SK-N-SH (cell line): Measurements from ENCODE around the gene UBE2E2. TPM values are rescaled to one million over a fixed set of nuclear protein-coding genes. Genes with fewer than 3 reads are reported as not detected.

ENCODE experiments used
- CTCF ChIA-PET: fragments of 300-600, 350-600 bp; formaldehyde crosslinking; extraction: SDS; loops from one replicate; lab custom pipeline; 2021; lab: Yijun Ruan, JAX
- POLR2A ChIA-PET: fragments of 350-600 bp; sonication (Branson Sonifier 250); formaldehyde crosslinking; extraction: SDS; loops from one replicate; lab custom pipeline; 2020; ENCODE audit warnings: antibody characterized with exemption, inconsistent platforms; lab: Yijun Ruan, JAX
- DNase-seq: peaks from one replicate; pipeline ENCODE4 v3.0.0; 2012
- H2AFZ ChIP-seq: fragments of 200-600 bp; sonication (generic); 2 replicates; pipeline ENCODE4 v1.8.1; 2016; ENCODE audit warnings: antibody characterized with exemption, mild to moderate bottlenecking, low read depth
- H3F3A ChIP-seq: fragments of 200-600 bp; sonication (generic); replicated peaks from 2 replicates; pipeline ENCODE3; 2016; ENCODE audit warnings: antibody characterized with exemption, mild to moderate bottlenecking; ENCODE audit not compliant: insufficient read depth
- H3K27ac ChIP-seq, 2 experiments: fragments of 200-500 bp in 1 of 2; fragments of 200-600 bp in 1 of 2; sonication (Bioruptor generic) in 1 of 2; sonication (generic), shearing (Covaris generic) in 1 of 2; 2 replicates each; pipeline versions ENCODE4 v1.5.1 to v1.6.1; 2014 to 2016; ENCODE audit warnings: low read depth in 2 of 2, inconsistent platforms in 1 of 2, low read length in 1 of 2, mild to moderate bottlenecking in 1 of 2, mixed read lengths in 1 of 2
- H3K27me3 ChIP-seq: fragments of 200-600 bp; sonication (generic), shearing (Covaris generic); 2 replicates; pipeline ENCODE4 v1.6.1; 2016; ENCODE audit warnings: mixed run types; ENCODE audit not compliant: insufficient read depth
- H3K36me3 ChIP-seq, 2 experiments: fragments of 200-500 bp in 1 of 2; fragments of 200-600 bp in 1 of 2; sonication (Bioruptor generic) in 1 of 2; sonication (generic) in 1 of 2; replicated peaks in 1 of 2; 2 replicates each; pipeline versions ENCODE3 to v1.5.1; 2014 to 2016; ENCODE audit warnings: low read length in 1 of 2, mild to moderate bottlenecking in 1 of 2; ENCODE audit not compliant: insufficient read depth in 2 of 2, control insufficient read depth in 1 of 2
- H3K4me1 ChIP-seq, 2 experiments: fragments of 200-500 bp in 1 of 2; fragments of 200-600 bp in 1 of 2; sonication (Bioruptor generic) in 1 of 2; sonication (generic), shearing (Covaris generic) in 1 of 2; 2 replicates each; pipeline versions ENCODE4 v1.5.1 to v1.6.1; 2014 to 2016; ENCODE audit warnings: low read depth in 1 of 2, low read length in 1 of 2, mixed run types in 1 of 2; ENCODE audit not compliant: insufficient read depth in 2 of 2, control insufficient read depth in 1 of 2
- H3K4me2 ChIP-seq: fragments of 200-600 bp; sonication (generic), shearing (Covaris generic); 2 replicates; pipeline ENCODE4 v1.6.1; 2017; ENCODE audit warnings: mixed run types
- H3K4me3 ChIP-seq, 2 experiments: fragments of 200-500 bp in 1 of 2; fragments of 200-600 bp in 1 of 2; sonication (Bioruptor generic) in 1 of 2; sonication (generic), shearing (Covaris generic) in 1 of 2; 2 replicates each; pipeline versions ENCODE4 v1.5.1 to v1.8.1; 2014 to 2016; ENCODE audit warnings: low read depth in 2 of 2, inconsistent platforms in 1 of 2, low read length in 1 of 2, mild to moderate bottlenecking in 1 of 2, mixed read lengths in 1 of 2, moderate library complexity in 1 of 2
- H3K79me2 ChIP-seq: fragments of 200-600 bp; sonication (generic); 2 replicates; pipeline ENCODE4 v1.8.1; 2017; ENCODE audit warnings: mild to moderate bottlenecking; ENCODE audit not compliant: insufficient read depth
- H3K9ac ChIP-seq: fragments of 200-600 bp; sonication (generic); 2 replicates; pipeline ENCODE4 v1.6.1; 2017; ENCODE audit warnings: mixed run types
- H3K9me2 ChIP-seq: fragments of 200-600 bp; sonication (generic); 2 replicates; pipeline ENCODE4 v1.6.1; 2017; ENCODE audit warnings: mixed run types
- H3K9me3 ChIP-seq: fragments of 200-600 bp; sonication (generic); 2 replicates; pipeline ENCODE4 v1.6.1; 2017; ENCODE audit warnings: mixed run types, mild to moderate bottlenecking, moderate library complexity
- H4K20me1 ChIP-seq: fragments of 200-600 bp; sonication (generic); 2 replicates; pipeline ENCODE4 v1.6.1; 2017; ENCODE audit warnings: mild to moderate bottlenecking, mixed run types; ENCODE audit not compliant: insufficient read depth
- EP300 ChIP-seq, 2 experiments: IDR thresholded peaks; 2 replicates each; pipeline versions ENCODE4 v1.4.0 to v1.6.1; 2012; ENCODE audit warnings: borderline replicate concordance in 1 of 2, low read depth in 1 of 2, low read length in 1 of 2
- GATA2 ChIP-seq: sonication (generic); formaldehyde crosslinking; IDR thresholded peaks from 2 replicates; pipeline ENCODE4 v1.5.0; 2020; ENCODE audit warnings: mild to moderate bottlenecking, missing genetic modification reagents
- IRF3 ChIP-seq: fragments of 150-350 bp; IDR thresholded peaks from 2 replicates; pipeline ENCODE4 v1.6.1; 2016; ENCODE audit warnings: mild to moderate bottlenecking, low read depth, low read length
- JUND ChIP-seq: IDR thresholded peaks from 2 replicates; pipeline ENCODE4 v1.4.0; 2012
- MAX ChIP-seq: IDR thresholded peaks from 2 replicates; pipeline ENCODE4 v1.4.0; 2012; ENCODE audit warnings: low read depth
- MXI1 ChIP-seq: IDR thresholded peaks from 2 replicates; pipeline ENCODE4 v1.6.1; 2012; ENCODE audit warnings: mild to moderate bottlenecking, low read depth, low read length, improper control_type of control experiment
- POLR2AphosphoS5 ChIP-seq: IDR thresholded peaks from 2 replicates; pipeline ENCODE4 v1.6.1; 2012; ENCODE audit warnings: low read depth, low read length
- RAD21 ChIP-seq: IDR thresholded peaks from 2 replicates; pipeline ENCODE4 v1.6.1; 2012; ENCODE audit warnings: mild to moderate bottlenecking, low read length
- TEAD4 ChIP-seq: IDR thresholded peaks from 2 replicates; pipeline ENCODE4 v1.4.0; 2012; ENCODE audit warnings: mild to moderate bottlenecking, borderline replicate concordance; ENCODE audit not compliant: insufficient read depth
- USF1 ChIP-seq: IDR thresholded peaks from 2 replicates; pipeline ENCODE4 v1.4.0; 2012; ENCODE audit warnings: low read depth, borderline replicate concordance
- ZBTB33 ChIP-seq: IDR thresholded peaks from 2 replicates; pipeline ENCODE4 v1.4.0; 2012; ENCODE audit warnings: low read depth, borderline replicate concordance
- WGBS: methylation state at CpG from one replicate; pipeline ENCODE4 v1.1.6; 2017; ENCODE audit warnings: low lambda C conversion rate; 5-methylcytosine and 5-hydroxymethylcytosine counted together
- polyA plus RNA-seq, 3 experiments: library from polyadenylated mRNA; depleted of rRNA; stranded (reverse); fragments of >200 nt; gene quantifications; 2 replicates each; pipeline ENCODE4 v1.2.3, GENCODE V29; 2012

UBE2E2 gene
- polyA plus RNA-seq, 1 of the 3 experiments (the other 2 are of a cell fraction) = 46.4 TPM

- no peak overlapping the region for H2AFZ ChIP-seq
Measured at GRCh38 chr3:23399221-23399620, 196.1 kb downstream of the UBE2E2 start.

More at GRCh38 chr3:23399221-23399620, 196.1 kb downstream of the UBE2E2 start:
- peaks cover 0 to 2% of the 10 kb centered on the region in 2 experiments; a peak in 1 of 4 replicates for H3K4me1 ChIP-seq
- H4K20me1 ChIP-seq = no peaks in the 10 kb centered on the region
- H3K9ac ChIP-seq = no peak overlapping the region
- H3K9me2 ChIP-seq = no peaks in the 10 kb centered on the region
- ChIA-PET CTCF (no interaction called here), POLR2A (no interaction called here)
- TF ChIP-seq IRF3 (no peak), MAX (no peak), ZBTB33 (no peak), EP300 (IDR thresholded peaks at IDR 0.05; ENCODE audit: borderline replicate concordance in 1 of 2, low read depth in 1 of 2, low read length in 1 of 2) (no peak), POLR2AphosphoS5 (no peak), RAD21 (no peak), USF1 (no peak), GATA2 (CRISPR knock-in tag) (no peak), MXI1 (no peak), JUND (no peak), TEAD4 (no peak)
- H3K27me3 ChIP-seq = no peaks in the 10 kb centered on the region
- 89% methylated on average over 1 of the region's 1 CpG for WGBS
- H3K4me3 ChIP-seq = no peak overlapping the region
- no peak for DNase-seq
- H3K36me3 ChIP-seq = no peaks in the 10 kb centered on the region
- no peak overlapping the region for H3K27ac ChIP-seq
- no peak overlapping the region for H3K4me2 ChIP-seq
- H3F3A ChIP-seq = no peaks in the 10 kb centered on the region
- H3K79me2 ChIP-seq = no peaks in the 10 kb centered on the region
- no peaks in the 10 kb centered on the region for H3K9me3 ChIP-seq
